Activated CD8-positive, alpha-beta memory T cell treated with anti-CD3 and anti-CD28 coated beads for 1 hour (primary cell): Measurements from ENCODE around the gene FNDC11.
"Not testable (repeated sequence)": the region's sequence is repeated elsewhere in the genome, so short reads cannot be mapped to it uniquely, and the experiment has no call there.

Experiments
- DNase-seq, 2 donors: peaks; one replicate each; pipeline ENCODE4 v3.0.0-alpha.2; 2020; ENCODE audit warnings: low read depth in 1 of 2; ENCODE audit errors: extremely low read depth in 1 of 2

The FNDC11 gene

GRCh38 chr20:63552481-63553249 is 1.3 kb upstream of the FNDC11 start:
- no peak for DNase-seq

GRCh38 chr20:63553251-63553932 is 567 bp upstream of the FNDC11 start:
- DNase-seq = peak; percentile 76 to 83

GRCh38 chr20:63554361-63555278 is 661 bp downstream of the FNDC11 start:
- DNase-seq = no peak

GRCh38 chr20:63555661-63556381 is 1.9 kb downstream of the FNDC11 start:
- no peak for DNase-seq

- no peak for DNase-seq
These were observed 3.0 kb downstream of the FNDC11 start for GRCh38 chr20:63556873-63557478.

- no peak for DNase-seq
These were observed 3.5 kb downstream of the FNDC11 start for GRCh38 chr20:63557481-63557891.

- no peak for DNase-seq
These were observed 5.0 kb downstream of the FNDC11 start for GRCh38 chr20:63558804-63559484.

- not testable (repeated sequence) for DNase-seq
These were observed 5.8 kb downstream of the FNDC11 start for GRCh38 chr20:63559485-63560332.

GRCh38 chr20:63560333-63560805 is 6.4 kb downstream of the FNDC11 start:
- DNase-seq = no peak

GRCh38 chr20:63560856-63561609 is 7.1 kb downstream of the FNDC11 start:
- DNase-seq = no peak

- no peak for DNase-seq
These were observed 7.9 kb downstream of the FNDC11 start for GRCh38 chr20:63561624-63562396.

- DNase-seq = no peak
These were observed 8.7 kb downstream of the FNDC11 start for GRCh38 chr20:63562461-63563224.

- no peak for DNase-seq
These were observed 9.4 kb downstream of the FNDC11 start for GRCh38 chr20:63563225-63563935.

GRCh38 chr20:63564036-63564810 is 10.3 kb downstream of the FNDC11 start:
- no peak for DNase-seq
